Lower leg skin (tissue), 3 donors: Measurements from ENCODE around the gene PXYLP1.

ENCODE experiments used
- POLR2A ChIP-seq, 2 donors: fragments of 450-650 bp; IDR thresholded peaks; one replicate each; pipeline ENCODE4 v1.6.1; 2016 to 2017; ENCODE audit warnings: antibody characterized with exemption in 2 of 2, mild to moderate bottlenecking in 1 of 2, moderate library complexity in 1 of 2
- TF ChIP-seq, protein P1 (sequence below), 3 donors: fragments of 450-650 bp; IDR thresholded peaks; one replicate each; pipeline ENCODE4 v1.5.1; 2016; ENCODE audit warnings: antibody characterized with exemption in 3 of 3, mild to moderate bottlenecking in 3 of 3, moderate library complexity in 2 of 3

DNA sequence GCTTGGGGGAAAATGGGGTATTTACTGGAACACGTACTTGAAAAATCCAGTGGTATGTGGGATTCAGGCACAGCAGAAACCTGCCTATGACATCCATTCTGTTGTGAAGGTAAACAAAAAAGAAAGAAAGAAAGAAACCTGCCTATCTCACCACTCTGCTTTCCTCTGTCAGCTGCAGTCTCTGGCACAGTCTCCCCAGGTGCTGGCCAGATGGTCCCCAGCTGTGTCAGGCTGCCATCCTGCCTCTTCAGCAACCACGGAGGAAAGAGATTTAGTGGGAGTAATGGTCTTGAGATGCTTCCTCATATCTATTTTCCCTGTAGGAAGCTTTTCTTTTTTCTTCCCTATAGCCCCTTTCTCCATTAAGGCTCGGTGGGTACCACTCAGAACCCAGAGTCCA, 2.5 kb upstream of the PXYLP1 start:
- TF ChIP-seq, protein P1, sequence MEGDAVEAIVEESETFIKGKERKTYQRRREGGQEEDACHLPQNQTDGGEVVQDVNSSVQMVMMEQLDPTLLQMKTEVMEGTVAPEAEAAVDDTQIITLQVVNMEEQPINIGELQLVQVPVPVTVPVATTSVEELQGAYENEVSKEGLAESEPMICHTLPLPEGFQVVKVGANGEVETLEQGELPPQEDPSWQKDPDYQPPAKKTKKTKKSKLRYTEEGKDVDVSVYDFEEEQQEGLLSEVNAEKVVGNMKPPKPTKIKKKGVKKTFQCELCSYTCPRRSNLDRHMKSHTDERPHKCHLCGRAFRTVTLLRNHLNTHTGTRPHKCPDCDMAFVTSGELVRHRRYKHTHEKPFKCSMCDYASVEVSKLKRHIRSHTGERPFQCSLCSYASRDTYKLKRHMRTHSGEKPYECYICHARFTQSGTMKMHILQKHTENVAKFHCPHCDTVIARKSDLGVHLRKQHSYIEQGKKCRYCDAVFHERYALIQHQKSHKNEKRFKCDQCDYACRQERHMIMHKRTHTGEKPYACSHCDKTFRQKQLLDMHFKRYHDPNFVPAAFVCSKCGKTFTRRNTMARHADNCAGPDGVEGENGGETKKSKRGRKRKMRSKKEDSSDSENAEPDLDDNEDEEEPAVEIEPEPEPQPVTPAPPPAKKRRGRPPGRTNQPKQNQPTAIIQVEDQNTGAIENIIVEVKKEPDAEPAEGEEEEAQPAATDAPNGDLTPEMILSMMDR (IDR thresholded peaks at IDR 0.05) = no peak
- no peak for TF ChIP-seq POLR2A (IDR thresholded peaks at IDR 0.05)
